H9 (cell line): ENCODE results near the gene TNIK. TPM values are rescaled to one million over a fixed set of nuclear protein-coding genes. Genes with fewer than 3 reads are reported as not detected.
A peak's percentile ranks its signal among the peaks of the same experiment; 100 is the strongest.

Experiments
- DNase-seq: peaks from one replicate; pipeline ENCODE4 v3.0.0-alpha.2; 2017
- H2AFZ ChIP-seq: one replicate; pipeline ENCODE4 v1.6.1; 2013; ENCODE audit warnings: mild to moderate bottlenecking, low read length, control low read depth, moderate library complexity
- H2AK5ac ChIP-seq: 2 replicates; pipeline ENCODE4 v1.6.1; 2013; ENCODE audit warnings: low read length, control low read depth, mixed read lengths; ENCODE audit not compliant: insufficient read length
- H2BK120ac ChIP-seq: one replicate; pipeline ENCODE4 v1.6.1; 2013; ENCODE audit warnings: low read depth, mild to moderate bottlenecking, low read length, control low read depth, inconsistent platforms; ENCODE audit not compliant: poor library complexity, severe bottlenecking
- H2BK12ac ChIP-seq: 2 replicates; pipeline ENCODE4 v1.6.1; 2013; ENCODE audit warnings: low read length, control low read depth, mixed read lengths, low read depth; ENCODE audit not compliant: insufficient read length
- H2BK15ac ChIP-seq: 2 replicates; pipeline ENCODE4 v1.6.1; 2013; ENCODE audit warnings: low read depth, low read length, control low read depth
- H2BK20ac ChIP-seq: one replicate; pipeline ENCODE4 v1.6.1; 2013; ENCODE audit warnings: low read depth, mild to moderate bottlenecking, low read length, control low read depth, inconsistent platforms; ENCODE audit not compliant: poor library complexity, severe bottlenecking
- H2BK5ac ChIP-seq: 2 replicates; pipeline ENCODE4 v1.6.1; 2013; ENCODE audit warnings: low read length, control low read depth, mixed read lengths; ENCODE audit not compliant: insufficient read length
- H3K14ac ChIP-seq: 2 replicates; pipeline ENCODE4 v1.6.1; 2013; ENCODE audit warnings: low read length, control low read depth; ENCODE audit not compliant: insufficient read depth
- H3K18ac ChIP-seq: 2 replicates; pipeline ENCODE4 v1.6.1; 2013; ENCODE audit warnings: low read depth, mild to moderate bottlenecking, mixed read lengths, low read length, control low read depth; ENCODE audit not compliant: insufficient read length
- H3K23ac ChIP-seq: 2 replicates; pipeline ENCODE4 v1.6.1; 2013; ENCODE audit warnings: low read length, control low read depth, mixed read lengths, low read depth; ENCODE audit not compliant: insufficient read length
- H3K23me2 ChIP-seq: 2 replicates; pipeline ENCODE4 v1.6.1; 2013; ENCODE audit warnings: low read depth, mild to moderate bottlenecking, mixed read lengths, low read length, control low read depth; ENCODE audit not compliant: insufficient read length, poor library complexity, severe bottlenecking
- H3K27ac ChIP-seq: 2 replicates; pipeline ENCODE4 v1.5.1; 2013; ENCODE audit warnings: low read length, control low read depth, mixed read lengths, low read depth; ENCODE audit not compliant: insufficient read length
- H3K27me3 ChIP-seq: 2 replicates; pipeline ENCODE4 v1.6.1; 2013; ENCODE audit warnings: low read length, control low read depth, inconsistent platforms; ENCODE audit not compliant: insufficient read depth
- H3K4ac ChIP-seq: 2 replicates; pipeline ENCODE4 v1.6.1; 2013; ENCODE audit warnings: low read depth, mild to moderate bottlenecking, control low read depth, inconsistent platforms, low read length, moderate library complexity
- H3K4me1 ChIP-seq: 2 replicates; pipeline ENCODE4 v1.6.1; 2013; ENCODE audit warnings: low read length, control low read depth, inconsistent platforms; ENCODE audit not compliant: insufficient read depth
- H3K4me2 ChIP-seq: 2 replicates; pipeline ENCODE4 v1.6.1; 2013; ENCODE audit warnings: low read length, control low read depth, mixed read lengths; ENCODE audit not compliant: insufficient read length, insufficient read depth
- H3K56ac ChIP-seq: 2 replicates; pipeline ENCODE4 v1.6.1; 2013; ENCODE audit warnings: low read depth, mild to moderate bottlenecking, mixed read lengths, low read length, control low read depth; ENCODE audit not compliant: insufficient read length
- H3K79me1 ChIP-seq: 2 replicates; pipeline ENCODE4 v1.6.1; 2013; ENCODE audit warnings: low read depth, mild to moderate bottlenecking, moderate library complexity, low read length, control low read depth, inconsistent platforms; ENCODE audit not compliant: insufficient read depth, poor library complexity, severe bottlenecking
- H3K79me2 ChIP-seq: 2 replicates; pipeline ENCODE4 v1.6.1; 2013; ENCODE audit warnings: low read length, control low read depth, inconsistent platforms; ENCODE audit not compliant: insufficient read depth
- H3K9ac ChIP-seq: 2 replicates; pipeline ENCODE4 v1.6.1; 2013; ENCODE audit warnings: low read length, control low read depth, mixed read lengths; ENCODE audit not compliant: insufficient read length; ENCODE audit errors: extremely low read depth
- H3K9me3 ChIP-seq: one replicate; pipeline ENCODE4 v1.6.1; 2013; ENCODE audit warnings: low read depth, low read length, inconsistent platforms; ENCODE audit not compliant: control insufficient read depth
- H3T11ph ChIP-seq: one replicate; pipeline ENCODE4 v1.6.1; 2013; ENCODE audit warnings: mild to moderate bottlenecking, low read length, control low read depth, inconsistent platforms
- H4K20me1 ChIP-seq: one replicate; pipeline ENCODE4 v1.6.1; 2013; ENCODE audit not compliant: control insufficient read depth, insufficient read length, insufficient read depth
- H4K5ac ChIP-seq: 2 replicates; pipeline ENCODE4 v1.6.1; 2013; ENCODE audit warnings: low read depth, mild to moderate bottlenecking, mixed read lengths, low read length, control low read depth; ENCODE audit not compliant: insufficient read length
- H4K8ac ChIP-seq: replicated peaks from 2 replicates; pipeline ENCODE4 v1.6.1; 2013; ENCODE audit warnings: low read length, control low read depth, mixed read lengths, low read depth; ENCODE audit not compliant: insufficient read length
- H4K91ac ChIP-seq: 2 replicates; pipeline ENCODE4 v1.6.1; 2013; ENCODE audit warnings: low read depth, mild to moderate bottlenecking, moderate library complexity, mixed read lengths, low read length, control low read depth; ENCODE audit not compliant: insufficient read length
- H3K27ac Mint-ChIP-seq, 3 experiments: 2 replicates in 2 of 3; 3 replicates in 1 of 3; pipeline ENCODE4 v1.8.0; 2020 to 2021; ENCODE audit warnings: mixed read lengths in 3 of 3, mild to moderate bottlenecking in 1 of 3, moderate library complexity in 1 of 3
- H3K27me3 Mint-ChIP-seq: 2 replicates; pipeline ENCODE4 v1.8.0; 2021; ENCODE audit warnings: low read depth, mild to moderate bottlenecking, moderate library complexity, mixed read lengths
- H3K36me3 Mint-ChIP-seq, 3 experiments: 2 replicates in 2 of 3; 3 replicates in 1 of 3; pipeline ENCODE4 v1.8.0; 2020 to 2021; ENCODE audit warnings: low read depth in 3 of 3, mixed read lengths in 3 of 3; ENCODE audit not compliant: insufficient read depth in 1 of 3
- H3K4me1 Mint-ChIP-seq, 2 experiments: 2 replicates each; pipeline ENCODE4 v1.8.0; 2020; ENCODE audit warnings: mixed read lengths in 2 of 2
- H3K4me3 Mint-ChIP-seq, 2 experiments: 2 replicates in 1 of 2; 3 replicates in 1 of 2; pipeline ENCODE4 v1.8.0; 2020 to 2021; ENCODE audit warnings: mild to moderate bottlenecking in 2 of 2, mixed read lengths in 2 of 2, moderate library complexity in 1 of 2
- H3K9me3 Mint-ChIP-seq, 2 experiments: 2 replicates in 1 of 2; 3 replicates in 1 of 2; pipeline ENCODE4 v1.8.0; 2020; ENCODE audit warnings: mild to moderate bottlenecking in 2 of 2, mixed read lengths in 2 of 2, moderate library complexity in 1 of 2
- WGBS: extraction: QIAGEN DNeasy Blood & Tissue Kit; methylation state at CpG from one replicate; pipeline ENCODE4 v1.1.7; 2013; ENCODE audit warnings: missing lambda C conversion rate, low lambda C conversion rate, mixed read lengths; ENCODE audit not compliant: insufficient read length; ENCODE audit errors: extremely low coverage; 5-methylcytosine and 5-hydroxymethylcytosine counted together
- total RNA-seq: library from RNA; stranded (reverse); gene quantifications from 2 replicates; pipeline ENCODE4 v1.2.1, GENCODE V29; 2021
- TF ChIP-seq, protein P1 (sequence below): fragments of 200-600 bp; sonication (generic); conservative IDR thresholded peaks from 3 replicates; pipeline ENCODE4 v1.8.0; 2021; ENCODE audit warnings: antibody characterized with exemption, mild to moderate bottlenecking

TNIK gene
- total RNA-seq, 1 experiment from 2014 or later, result 15.9 TPM

DNA sequence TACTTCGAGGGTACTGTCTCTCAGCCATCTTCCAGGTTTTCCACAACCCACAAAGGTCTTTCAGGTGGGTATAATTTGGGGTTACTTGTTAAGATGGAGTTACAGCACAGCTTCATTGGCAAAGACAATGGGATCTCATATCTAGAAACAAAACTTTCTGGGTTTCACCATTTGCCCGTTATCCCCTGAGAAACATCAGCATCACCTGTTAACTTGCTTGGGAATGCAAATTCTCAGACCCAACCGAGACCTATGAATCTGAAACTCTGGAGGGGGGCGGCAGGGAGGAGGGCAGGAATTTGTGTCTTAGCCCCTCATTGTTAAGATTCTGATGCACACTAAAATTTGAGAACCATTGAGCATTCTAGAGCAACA lies 176.4 kb downstream of the TNIK start:
- DNase-seq, result no peak
- Histone ChIP-seq H3K14ac (no peak overlapping the region), H2AK5ac (peak overlapping the region; percentile 69), H4K5ac (no peak overlapping the region), H4K8ac (no peak overlapping the region), H3K79me2 (peaks cover 4% of the 10 kb centered on the region; the same call in 1 of the 2 replicates), H3K23ac (no peak overlapping the region), H2AFZ (no peak overlapping the region), H3K18ac (no peak overlapping the region), H3K4ac (no peak overlapping the region), H2BK20ac (no peak overlapping the region), H3K23me2 (no peaks in the 10 kb centered on the region), H3K4me2 (no peak overlapping the region), H3K27me3 (no peaks in the 10 kb centered on the region), H3K4me1 (peaks cover 3% of the 10 kb centered on the region), H2BK15ac (no peak overlapping the region), H2BK5ac (no peak overlapping the region), H3K79me1 (no peaks in the 10 kb centered on the region), H3K9ac (no peak overlapping the region), H4K91ac (no peak overlapping the region), H3K56ac (no peak overlapping the region), H3K27ac (no peak overlapping the region), H2BK120ac (no peak overlapping the region), H4K20me1 (no peaks in the 10 kb centered on the region), H2BK12ac (no peak overlapping the region), H3K9me3 (no peaks in the 10 kb centered on the region), H3T11ph (no peak overlapping the region)
- TF ChIP-seq, protein P1, sequence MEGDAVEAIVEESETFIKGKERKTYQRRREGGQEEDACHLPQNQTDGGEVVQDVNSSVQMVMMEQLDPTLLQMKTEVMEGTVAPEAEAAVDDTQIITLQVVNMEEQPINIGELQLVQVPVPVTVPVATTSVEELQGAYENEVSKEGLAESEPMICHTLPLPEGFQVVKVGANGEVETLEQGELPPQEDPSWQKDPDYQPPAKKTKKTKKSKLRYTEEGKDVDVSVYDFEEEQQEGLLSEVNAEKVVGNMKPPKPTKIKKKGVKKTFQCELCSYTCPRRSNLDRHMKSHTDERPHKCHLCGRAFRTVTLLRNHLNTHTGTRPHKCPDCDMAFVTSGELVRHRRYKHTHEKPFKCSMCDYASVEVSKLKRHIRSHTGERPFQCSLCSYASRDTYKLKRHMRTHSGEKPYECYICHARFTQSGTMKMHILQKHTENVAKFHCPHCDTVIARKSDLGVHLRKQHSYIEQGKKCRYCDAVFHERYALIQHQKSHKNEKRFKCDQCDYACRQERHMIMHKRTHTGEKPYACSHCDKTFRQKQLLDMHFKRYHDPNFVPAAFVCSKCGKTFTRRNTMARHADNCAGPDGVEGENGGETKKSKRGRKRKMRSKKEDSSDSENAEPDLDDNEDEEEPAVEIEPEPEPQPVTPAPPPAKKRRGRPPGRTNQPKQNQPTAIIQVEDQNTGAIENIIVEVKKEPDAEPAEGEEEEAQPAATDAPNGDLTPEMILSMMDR, result no peak
- Mint-ChIP-seq H3K9me3 (no peaks in the 10 kb centered on the region), H3K4me3 (no peak overlapping the region), H3K4me1 (peaks cover 8 to 20% of the 10 kb centered on the region in 2 experiments), H3K27ac (no peak overlapping the region; a peak in 1 of 7 replicates), H3K36me3 (no peaks in the 10 kb centered on the region; a peak in 1 of 7 replicates), H3K27me3 (no peaks in the 10 kb centered on the region)
- WGBS, result no CpG with 5 or more reads among the region's 4 CpGs
